HepG2 (cell line): ENCODE results near the gene EFNA2. TPM values are rescaled to one million over a fixed set of nuclear protein-coding genes. Genes with fewer than 3 reads are reported as not detected.

Source experiments
- ELF1 ChIP-seq: sonication (generic); formaldehyde crosslinking; IDR thresholded peaks from 2 replicates; pipeline ENCODE4 v1.4.0; 2020; ENCODE audit warnings: missing genetic modification reagents
- ELF3 ChIP-seq: IDR thresholded peaks from 2 replicates; pipeline ENCODE4 v1.6.1; 2016; ENCODE audit warnings: missing genetic modification reagents, missing compliant biosample characterization
- ETV6 ChIP-seq: sonication (generic); formaldehyde crosslinking; conservative IDR thresholded peaks from 2 replicates; pipeline ENCODE4 v1.4.0; 2020; ENCODE audit warnings: missing genetic modification reagents
- MED1 ChIP-seq: sonication (generic); formaldehyde crosslinking; IDR thresholded peaks from 2 replicates; pipeline ENCODE4 v1.4.0; 2020; ENCODE audit warnings: missing genetic modification reagents
- MIXL1 ChIP-seq: IDR thresholded peaks from 2 replicates; pipeline ENCODE4 v1.6.1; 2016
- NFYC ChIP-seq: IDR thresholded peaks from 2 replicates; pipeline ENCODE4 v1.6.1; 2016; ENCODE audit warnings: missing genetic modification reagents, missing compliant biosample characterization
- NRL ChIP-seq: sonication (generic); formaldehyde crosslinking; IDR thresholded peaks from 2 replicates; pipeline ENCODE4 v1.5.0; 2020; ENCODE audit warnings: missing genetic modification reagents, mild to moderate bottlenecking, moderate library complexity, borderline replicate concordance
- POLR2G ChIP-seq: fragments of 200-400 bp; formaldehyde crosslinking; IDR thresholded peaks from 2 replicates; pipeline ENCODE4 v1.6.1; 2018; ENCODE audit warnings: mild to moderate bottlenecking, low read depth, low read length, moderate library complexity
- PRDM4 ChIP-seq: sonication (generic); formaldehyde crosslinking; IDR thresholded peaks from 2 replicates; pipeline ENCODE4 v1.9.0; 2021; ENCODE audit warnings: missing genetic modification reagents, borderline replicate concordance
- PTBP1 ChIP-seq: fragments of 200-400 bp; formaldehyde crosslinking; IDR thresholded peaks from 2 replicates; pipeline ENCODE4 v1.6.1; 2018; ENCODE audit warnings: low read length, low read depth; ENCODE audit not compliant: poor library complexity, severe bottlenecking
- RFX3 ChIP-seq: IDR thresholded peaks from 2 replicates; pipeline ENCODE4 v1.6.1; 2016; ENCODE audit warnings: missing biosample characterization, missing genetic modification reagents
- SKI ChIP-seq: fragments of 450-650 bp; IDR thresholded peaks from one replicate; pipeline ENCODE4 v1.6.1; 2018; ENCODE audit warnings: mild to moderate bottlenecking; ENCODE audit not compliant: partially characterized antibody
- SOX6 ChIP-seq, 2 experiments: fragments of 450-650 bp in 1 of 2; sonication (generic) in 1 of 2; formaldehyde crosslinking in 1 of 2; IDR thresholded peaks; 2 replicates each; pipeline versions ENCODE4 v1.4.0 to v1.6.1; 2017 to 2020; ENCODE audit warnings: antibody characterized with exemption in 1 of 2, mild to moderate bottlenecking in 1 of 2, missing genetic modification reagents in 1 of 2
- STAT5B ChIP-seq: sonication (generic); formaldehyde crosslinking; IDR thresholded peaks from 2 replicates; pipeline ENCODE4 v1.4.0; 2020; ENCODE audit warnings: missing genetic modification reagents
- TRIM24 ChIP-seq: sonication (generic); formaldehyde crosslinking; IDR thresholded peaks from 2 replicates; pipeline ENCODE4 v1.8.0; 2022; ENCODE audit warnings: mild to moderate bottlenecking, missing genetic modification reagents
- TSC22D2 ChIP-seq: sonication (generic); formaldehyde crosslinking; IDR thresholded peaks from 2 replicates; pipeline ENCODE4 v1.5.1; 2020; ENCODE audit warnings: missing genetic modification reagents, mild to moderate bottlenecking, borderline replicate concordance
- ZBTB43 ChIP-seq: sonication (generic); formaldehyde crosslinking; conservative IDR thresholded peaks from 2 replicates; pipeline ENCODE4 v1.4.0; 2020; ENCODE audit warnings: missing genetic modification reagents
- ZFP36L2 ChIP-seq: sonication (generic); formaldehyde crosslinking; IDR thresholded peaks from 2 replicates; pipeline ENCODE4 v1.4.0; 2020; ENCODE audit warnings: missing genetic modification reagents
- ZGPAT ChIP-seq: IDR thresholded peaks from 2 replicates; pipeline ENCODE4 v1.6.1; 2016; ENCODE audit warnings: mild to moderate bottlenecking
- ZNF230 ChIP-seq: sonication (generic); formaldehyde crosslinking; IDR thresholded peaks from 2 replicates; pipeline ENCODE4 v1.4.0; 2020; ENCODE audit warnings: mild to moderate bottlenecking, missing genetic modification reagents
- ZNF350 ChIP-seq: sonication (generic); formaldehyde crosslinking; IDR thresholded peaks from 2 replicates; pipeline ENCODE4 v1.4.0; 2020; ENCODE audit warnings: mild to moderate bottlenecking, low read depth, missing genetic modification reagents, borderline replicate concordance
- ZNF431 ChIP-seq: sonication (generic); formaldehyde crosslinking; IDR thresholded peaks from 2 replicates; pipeline ENCODE4 v1.9.0; 2022; ENCODE audit warnings: missing genetic modification reagents, low read depth, mild to moderate bottlenecking, borderline replicate concordance
- ZNF513 ChIP-seq: sonication (generic); formaldehyde crosslinking; conservative IDR thresholded peaks from 2 replicates; pipeline ENCODE4 v1.5.0; 2020; ENCODE audit warnings: missing genetic modification reagents
- ZNF740 ChIP-seq: sonication (generic); formaldehyde crosslinking; IDR thresholded peaks from 2 replicates; pipeline ENCODE4 v1.4.0; 2020; ENCODE audit warnings: missing genetic modification reagents
- polyA plus RNA-seq, 8 experiments: library from polyadenylated mRNA; depleted of rRNA in 3 of 8; stranded (reverse) in 7 of 8; unstranded in 1 of 8; fragments of >200 nt; fragmentation: Illumina TruSeq in 4 of 8; extraction: Trizol in 4 of 8; gene quantifications; 2 replicates each; pipeline versions ENCODE4 v1.2.1 to v1.2.3, GENCODE V29; 2011 to 2016; ENCODE audit warnings: low read depth in 4 of 8, missing spikeins in 1 of 8, mixed read lengths in 1 of 8; ENCODE audit not compliant: insufficient read depth in 1 of 8
- total RNA-seq, 5 experiments: library from RNA; depleted of rRNA; stranded (reverse); fragments of >200 nt; fragmentation: Illumina TruSeq; extraction: Trizol; gene quantifications; 2 replicates each; pipeline ENCODE4 v1.2.3, GENCODE V29; 2016; ENCODE audit warnings: low read depth in 1 of 5

Gene EFNA2
- total and polyA plus RNA-seq, 2 of the 13 experiments (the other 11 are each of a cell fraction or from before 2014, with no cell fraction given): 6.0 to 9.9 TPM

- TF ChIP-seq ZNF431 (CRISPR knock-in tag) (peak; percentile 97), ZGPAT (CRISPR knock-in tag) (peak; percentile 97), TSC22D2 (CRISPR knock-in tag) (0 out of 2 replicates have a peak, but pooled peaks have one; percentile 60), ZFP36L2 (no peak), PRDM4 (CRISPR knock-in tag) (no peak), TRIM24 (CRISPR knock-in tag) (no peak), ZBTB43 (CRISPR knock-in tag) (no peak), ELF3 (peak; percentile 99), NFYC (CRISPR knock-in tag) (no peak), MED1 (CRISPR knock-in tag) (peak; percentile 90), MIXL1 (CRISPR knock-in tag) (peak; percentile 33; the same call in 1 of the 2 replicates), ZNF740 (CRISPR knock-in tag) (peak; percentile 66; the same call in 1 of the 2 replicates), ELF1 (peak; percentile 97), SOX6 (IDR thresholded peaks at IDR 0.05) (no peak), SOX6 (CRISPR knock-in tag; IDR thresholded peaks at IDR 0.05) (peak; percentile 81), ZNF350 (CRISPR knock-in tag) (peak; percentile 41; the same call in 1 of the 2 replicates), RFX3 (CRISPR knock-in tag) (no peak), ZNF230 (CRISPR knock-in tag) (peak; percentile 78; the same call in 1 of the 2 replicates), NRL (peak; percentile 95), PTBP1 (no peak), STAT5B (CRISPR knock-in tag) (no peak), POLR2G (peak; percentile 95), ETV6 (CRISPR knock-in tag) (peak; percentile 98), ZNF513 (CRISPR knock-in tag) (no peak), SKI (peak; percentile 89)
Observed at GRCh38 chr19:1259206-1259875, 26.3 kb upstream of the EFNA2 start (continued).
